ENCODE results near the gene SYNGAP1.

GRCh38 chr6:33405386-33405940 is 14.4 kb upstream of the SYNGAP1 start:
- no peak for TF ChIP-seq EZH2 (IDR thresholded peaks at IDR 0.05; ENCODE audit: low read length)
- no peak for TF ChIP-seq CTCF (optimal IDR thresholded peaks at IDR 0.05 in 1 of 3, IDR thresholded peaks at IDR 0.05 in 1 of 3, conservative IDR thresholded peaks at IDR 0.05 in 1 of 3; ENCODE audit: extremely low read depth in 1 of 3, insufficient read depth in 2 of 3, low read length in 3 of 3)
